ENCODE measurements around the gene PHACTR3.

- TF ChIP-seq EZH2 (optimal IDR thresholded peaks at IDR 0.05; ENCODE audit: low read depth, low read length): no peak
- no peak for TF ChIP-seq CTCF (IDR thresholded peaks at IDR 0.05; ENCODE audit: low read length)
- TF ChIP-seq EZH2phosphoT487 (IDR thresholded peaks at IDR 0.05; ENCODE audit: low read length): no peak
Measured at GRCh38 chr20:59718071-59718470, 113.7 kb downstream of the PHACTR3 start.

All from MM.1S (cell line).